HepG2 (cell line): Measurements from ENCODE around the gene BRD1.

Experiments
- CTCF ChIP-seq: sonication (generic); formaldehyde crosslinking; IDR thresholded peaks from 2 replicates; pipeline ENCODE4 v1.5.0; 2020; ENCODE audit warnings: mild to moderate bottlenecking, missing genetic modification reagents, moderate library complexity
- FOXK1 ChIP-seq: sonication (generic); formaldehyde crosslinking; IDR thresholded peaks from 2 replicates; pipeline ENCODE4 v1.4.0; 2020; ENCODE audit warnings: low read depth, missing genetic modification reagents, borderline replicate concordance
- ZSCAN20 ChIP-seq: sonication (generic); formaldehyde crosslinking; IDR thresholded peaks from 2 replicates; pipeline ENCODE4 v1.4.0; 2020; ENCODE audit warnings: missing genetic modification reagents, mild to moderate bottlenecking, borderline replicate concordance
- ZSCAN9 ChIP-seq: IDR thresholded peaks from 2 replicates; pipeline ENCODE4 v1.6.1; 2016; ENCODE audit warnings: borderline replicate concordance

GRCh38 chr22:49861642-49862495, 34.2 kb upstream of the BRD1 start:
- TF ChIP-seq ZSCAN20 (CRISPR knock-in tag) (no peak), ZSCAN9 (no peak), FOXK1 (CRISPR knock-in tag) (no peak), CTCF (CRISPR knock-in tag) (no peak)
